GF-D8 (cell line): ENCODE results near the gene OSBPL1A.

Source experiments
- DNase-seq: peaks from one replicate; lab custom pipeline; 2025; lab: John Stamatoyannopoulos, UW

Gene OSBPL1A

DNA sequence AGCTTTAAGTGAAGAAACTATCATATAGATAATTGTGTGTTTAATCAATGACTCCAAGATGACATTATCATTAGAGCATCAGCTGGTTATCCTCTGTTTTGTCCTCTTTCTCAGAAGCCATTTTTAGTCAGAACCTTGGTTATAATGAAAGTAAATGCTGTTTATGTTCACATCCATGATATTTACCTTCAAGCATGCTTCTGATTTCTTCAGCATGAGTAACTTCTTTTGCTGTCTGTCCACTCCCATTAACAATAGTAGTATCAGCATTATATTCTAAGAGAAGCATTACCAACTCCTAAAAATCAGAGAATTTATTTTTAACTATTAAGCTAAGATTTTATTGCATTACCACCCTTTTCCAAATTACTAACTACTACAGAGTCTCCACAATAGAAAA, 56.3 kb downstream of the OSBPL1A start:
- no peak for DNase-seq

DNA sequence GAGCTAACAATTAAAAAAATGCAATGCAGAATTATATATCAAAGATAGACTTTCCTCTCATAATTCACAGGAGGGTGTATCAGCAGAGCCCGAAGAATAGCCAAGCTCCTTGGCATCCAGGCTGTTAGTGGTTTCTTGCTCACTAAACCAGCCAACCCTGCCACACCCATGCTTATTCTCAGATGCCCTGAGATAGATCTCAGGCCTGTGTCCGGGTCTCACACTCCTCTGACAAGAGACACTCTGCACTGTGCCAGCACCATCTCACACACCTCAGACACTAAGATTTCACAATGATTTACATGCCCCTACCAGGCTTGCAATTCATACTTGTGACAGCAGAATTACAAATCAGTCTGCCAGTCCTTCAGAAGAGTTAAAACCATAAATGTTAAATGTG, 64.5 kb downstream of the OSBPL1A start:
- no peak for DNase-seq

DNA sequence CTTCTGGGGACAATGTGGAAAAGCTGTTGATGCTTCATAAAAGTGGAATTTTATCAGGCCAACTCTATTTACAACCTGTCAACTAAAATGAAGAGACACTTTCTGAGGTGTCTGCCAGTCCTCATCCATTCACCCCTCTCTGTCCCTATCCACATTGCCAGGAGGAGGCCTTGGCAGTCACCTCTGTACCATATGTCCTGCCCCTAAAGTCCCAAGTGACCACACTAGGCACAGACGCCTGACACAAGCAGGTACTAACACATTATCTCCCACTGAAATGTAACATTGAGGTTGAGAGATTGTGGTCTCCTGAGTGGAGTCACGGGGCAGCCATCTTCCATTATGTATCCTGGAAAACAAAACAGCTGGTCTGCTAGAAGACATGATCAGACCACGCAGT, 71.4 kb downstream of the OSBPL1A start:
- no peak for DNase-seq

DNA sequence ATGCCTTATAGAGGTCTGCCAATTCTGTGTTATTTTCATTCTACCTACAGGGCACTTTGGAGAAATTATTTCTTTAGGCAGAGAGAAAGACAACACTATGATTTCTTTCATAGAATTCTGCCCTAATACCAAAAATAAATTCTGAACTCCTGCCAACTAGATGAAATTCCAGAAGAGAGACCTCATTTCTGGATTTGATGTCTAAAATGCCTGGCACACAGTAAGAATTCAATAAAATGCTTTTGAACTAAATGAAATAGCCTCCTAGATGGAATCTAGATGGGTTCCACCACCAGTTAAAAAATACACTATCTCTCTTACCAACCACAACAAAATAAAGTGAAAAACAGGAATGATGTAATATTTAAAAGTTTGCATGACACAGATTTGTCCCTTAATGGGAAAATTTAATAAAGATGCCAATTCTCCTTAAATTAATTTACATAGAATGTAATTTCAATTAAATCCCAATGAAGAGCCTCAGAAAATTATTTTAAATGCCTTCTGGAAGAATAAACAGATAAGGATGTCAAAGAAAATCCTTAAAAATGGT, 75.0 kb downstream of the OSBPL1A start:
- no peak for DNase-seq

DNA sequence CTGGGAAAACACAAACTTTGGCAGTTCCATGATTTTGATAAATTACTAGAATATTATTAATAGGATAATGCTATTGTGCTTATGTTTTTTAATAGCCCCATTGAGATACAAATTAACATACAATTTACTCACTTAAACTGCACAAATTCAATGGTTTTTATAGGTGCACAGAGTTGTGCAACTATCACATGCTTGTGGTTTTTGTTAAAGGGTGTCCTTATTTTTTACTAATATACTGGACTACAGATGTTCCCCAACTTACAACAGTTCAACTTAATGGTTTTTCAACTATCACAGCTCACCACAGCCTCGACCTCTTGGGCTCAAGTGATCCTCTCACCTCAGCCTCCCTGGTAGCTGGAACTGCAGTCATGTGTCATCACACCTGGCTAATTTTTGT, 76.6 kb downstream of the OSBPL1A start:
- no peak for DNase-seq

DNA sequence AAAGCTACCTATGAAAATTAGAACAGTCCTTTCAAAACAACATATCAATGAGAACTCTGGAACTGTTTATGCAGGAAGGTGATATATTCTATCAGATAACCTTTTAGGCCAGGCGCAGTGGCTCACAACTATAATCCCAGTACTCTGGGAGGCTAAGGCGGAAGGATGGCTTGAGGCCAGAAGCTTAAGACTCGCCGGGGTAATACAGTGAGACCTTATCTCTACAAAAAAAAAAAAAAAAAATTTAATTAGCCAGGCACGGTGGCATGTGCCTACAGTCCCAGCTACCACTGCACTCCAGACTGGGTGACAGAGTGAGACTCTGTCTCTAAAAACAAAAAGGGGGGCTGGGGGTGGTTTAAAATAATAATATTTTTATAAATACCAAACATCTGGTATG, 77.9 kb downstream of the OSBPL1A start:
- DNase-seq = no peak

DNA sequence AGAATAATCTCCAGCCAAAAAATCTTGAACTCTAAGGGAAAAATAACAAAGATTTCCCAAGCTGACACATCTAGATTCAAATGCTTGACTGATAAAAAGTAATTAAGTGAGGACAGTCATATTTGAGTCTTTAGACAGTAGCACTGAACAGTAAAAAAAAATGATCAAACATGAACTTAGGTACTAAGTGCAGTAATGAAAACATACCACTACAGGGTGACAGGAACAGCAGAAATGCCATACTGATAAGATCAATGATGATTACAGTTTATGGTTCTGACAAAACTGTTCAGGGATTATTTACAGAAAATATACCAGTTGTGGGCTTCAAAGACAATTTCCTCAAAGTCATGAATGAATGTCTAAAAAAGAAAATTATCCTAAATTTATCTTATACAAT, 80.3 kb downstream of the OSBPL1A start:
- no peak for DNase-seq

DNA sequence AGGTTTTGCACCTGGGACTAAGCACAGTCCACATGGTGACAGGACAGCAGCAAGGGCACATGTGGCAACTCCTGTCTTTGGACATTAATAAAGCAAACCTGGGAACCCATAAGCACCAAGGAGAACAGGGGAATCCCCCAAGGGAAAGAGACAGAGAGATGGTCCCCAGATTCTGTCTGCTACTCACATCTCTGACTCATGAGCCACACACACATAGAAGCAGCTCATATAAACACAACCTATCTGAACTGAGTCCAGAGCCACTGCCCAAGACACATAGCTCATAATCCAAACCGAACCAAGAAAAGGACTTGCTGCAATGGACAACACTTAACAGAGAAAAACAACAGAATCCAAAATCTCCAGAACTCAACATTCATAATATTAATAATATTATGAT, 82.5 kb downstream of the OSBPL1A start:
- DNase-seq = no peak

DNA sequence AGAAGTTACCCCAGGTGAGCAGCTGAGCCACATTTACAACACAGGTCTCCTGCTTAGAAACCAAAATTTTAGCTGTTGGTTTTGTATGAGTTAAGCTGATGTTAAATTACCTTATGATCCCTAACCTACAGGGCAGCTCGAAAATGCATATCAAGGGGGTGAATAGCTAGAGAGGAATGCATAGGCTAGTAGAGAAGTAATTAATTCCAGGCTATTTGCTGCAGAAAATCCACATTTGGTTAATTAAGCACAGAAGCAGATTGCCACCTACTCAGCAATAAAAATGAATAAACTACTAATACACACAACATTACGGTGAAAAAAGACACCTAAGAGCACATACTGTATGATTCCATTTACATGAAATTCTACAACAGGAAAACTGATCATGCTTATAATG, 91.4 kb downstream of the OSBPL1A start:
- DNase-seq = no peak

DNA sequence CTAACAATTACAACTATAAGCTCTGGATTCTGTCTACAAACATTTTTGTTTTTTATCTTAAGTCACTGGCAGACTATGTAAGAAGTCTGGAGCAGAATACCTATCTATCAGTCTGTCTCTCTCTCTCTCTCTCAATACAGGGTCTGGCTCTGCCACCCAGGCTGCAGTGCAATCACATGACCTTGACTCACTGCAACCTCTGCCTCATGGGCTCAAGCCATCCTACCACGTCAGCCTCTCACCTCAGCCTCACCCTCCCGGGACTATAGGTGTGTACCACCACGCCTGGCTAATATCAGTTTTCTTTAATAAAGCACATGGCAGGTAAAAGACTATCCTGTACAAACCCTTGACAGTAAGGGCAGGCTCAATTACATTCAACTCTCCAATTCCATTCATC, 96.9 kb downstream of the OSBPL1A start:
- DNase-seq = no peak

DNA sequence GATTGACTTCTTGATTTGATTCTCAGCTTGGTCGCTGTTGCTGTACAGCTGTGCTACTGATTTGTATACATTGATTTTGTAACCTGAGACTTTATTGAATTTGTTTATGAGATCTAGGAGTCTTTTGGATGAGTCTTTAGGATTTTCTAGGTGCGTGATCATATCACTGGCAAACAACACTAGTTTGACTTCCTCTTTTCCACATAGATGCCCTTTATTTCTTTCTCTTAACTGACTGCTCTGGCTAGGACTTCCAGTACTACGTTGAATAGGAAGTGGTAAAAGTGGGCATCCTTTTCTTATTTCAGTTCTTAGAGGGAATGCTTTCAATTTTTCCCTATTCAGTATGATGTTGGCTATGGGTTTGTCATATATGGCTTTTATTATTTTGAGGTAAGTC, 101.3 kb downstream of the OSBPL1A start:
- peak; percentile 33 for DNase-seq

DNA sequence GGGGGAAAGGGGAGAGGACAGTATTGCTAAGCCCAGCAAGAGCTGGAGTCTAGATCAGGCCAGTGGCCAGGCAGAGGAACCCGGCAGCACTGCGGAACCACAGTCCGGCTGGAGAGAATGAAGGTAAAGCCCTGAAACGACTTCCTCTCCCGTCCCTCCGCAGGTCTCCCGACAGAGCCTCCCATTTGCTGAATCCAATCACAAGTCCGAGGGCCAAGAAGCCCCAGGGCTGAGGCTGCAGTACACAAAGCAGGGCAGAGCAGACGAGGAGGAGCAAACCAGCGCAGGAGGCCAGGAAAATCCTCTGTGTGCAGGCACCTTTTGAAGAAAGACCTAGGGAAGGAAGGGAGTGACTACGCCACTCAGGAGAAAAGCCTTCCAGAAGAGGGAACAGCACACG, 104.4 kb downstream of the OSBPL1A start:
- no peak for DNase-seq

DNA sequence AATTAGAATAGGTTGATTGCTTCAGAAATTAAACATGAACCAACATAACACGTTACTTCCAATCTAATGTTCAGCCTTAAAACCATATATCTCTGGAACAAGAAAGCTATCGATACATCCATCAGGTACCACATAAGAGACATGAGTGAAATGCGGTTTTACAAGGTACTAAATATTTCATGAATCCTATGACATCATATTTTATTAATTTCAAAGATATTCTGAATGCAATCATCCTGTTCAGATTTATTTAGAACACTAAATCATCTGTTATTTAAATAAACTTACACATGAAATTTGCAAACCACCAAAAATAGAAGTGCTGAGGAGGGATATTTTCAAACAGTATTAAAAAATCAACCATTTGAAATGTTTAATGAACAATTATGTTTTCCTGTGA, 119.0 kb downstream of the OSBPL1A start:
- no peak for DNase-seq

DNA sequence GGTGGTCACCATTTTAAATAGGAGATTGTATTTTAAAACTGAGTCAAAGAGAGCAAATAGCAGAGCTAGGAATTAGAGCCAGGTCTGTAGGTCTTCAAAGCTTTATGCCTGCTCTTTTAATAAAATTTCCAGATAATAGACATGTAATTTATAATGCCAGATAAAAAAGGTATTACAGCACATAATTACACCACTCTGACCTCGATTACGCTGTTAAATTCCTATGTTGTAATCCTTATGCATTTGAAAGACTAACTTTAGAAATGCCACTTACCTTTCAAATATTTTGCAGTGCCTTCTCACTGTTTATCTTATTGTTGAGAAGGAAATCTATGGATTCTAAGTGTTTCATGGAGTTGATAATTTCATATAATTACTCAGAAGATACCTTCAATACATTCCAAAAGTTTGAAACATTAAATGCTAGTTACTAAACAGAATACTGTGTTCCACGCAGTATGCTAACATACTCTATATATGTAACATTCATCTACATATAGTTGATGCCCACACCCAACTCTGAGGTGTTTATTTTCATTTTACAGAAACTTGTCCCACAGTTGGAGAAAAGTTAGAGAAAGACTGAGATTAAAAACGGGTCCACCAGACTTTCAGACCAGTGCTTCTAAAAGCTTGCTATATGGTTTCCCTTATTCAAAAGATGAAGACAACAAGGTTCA, 120.0 kb downstream of the OSBPL1A start:
- DNase-seq = no peak

DNA sequence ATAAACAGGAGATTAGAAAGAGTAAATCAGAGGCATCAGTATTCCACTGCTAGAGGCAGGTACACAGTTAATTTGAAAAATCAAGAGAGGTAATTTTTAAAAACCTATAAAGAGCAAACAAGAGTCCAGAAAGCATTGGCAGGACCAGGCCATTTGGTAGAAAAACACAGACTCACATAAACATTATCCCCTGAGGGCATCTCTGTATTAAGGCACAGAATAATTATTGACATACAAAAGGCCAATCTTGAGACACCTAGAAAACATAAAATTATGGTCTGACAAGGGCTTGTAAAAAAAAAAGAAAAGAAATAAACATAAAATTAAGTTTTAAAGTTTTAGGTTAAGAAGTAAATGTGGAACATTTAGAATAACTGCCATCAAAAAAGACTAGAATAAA, 120.6 kb downstream of the OSBPL1A start:
- DNase-seq = no peak

DNA sequence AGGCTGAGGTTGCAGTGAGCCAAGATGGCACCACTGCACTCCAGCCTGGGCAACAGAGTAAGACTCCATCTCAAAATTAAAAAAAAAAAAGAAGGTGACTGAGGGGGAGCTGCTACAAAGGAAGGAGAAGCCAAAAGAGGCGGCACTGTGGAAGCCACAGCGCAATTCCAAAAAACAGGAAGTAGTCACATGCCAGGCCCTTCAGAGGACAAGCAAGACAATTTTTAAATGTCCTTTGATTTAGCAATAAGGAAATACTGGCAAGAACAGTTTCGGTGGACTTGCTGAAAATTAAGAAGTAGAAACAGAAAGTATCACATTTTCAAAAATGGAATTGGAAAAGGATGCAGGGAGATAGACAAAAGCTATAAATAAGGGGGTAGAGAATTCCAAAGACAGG, 122.8 kb downstream of the OSBPL1A start:
- DNase-seq = peak; percentile 73

DNA sequence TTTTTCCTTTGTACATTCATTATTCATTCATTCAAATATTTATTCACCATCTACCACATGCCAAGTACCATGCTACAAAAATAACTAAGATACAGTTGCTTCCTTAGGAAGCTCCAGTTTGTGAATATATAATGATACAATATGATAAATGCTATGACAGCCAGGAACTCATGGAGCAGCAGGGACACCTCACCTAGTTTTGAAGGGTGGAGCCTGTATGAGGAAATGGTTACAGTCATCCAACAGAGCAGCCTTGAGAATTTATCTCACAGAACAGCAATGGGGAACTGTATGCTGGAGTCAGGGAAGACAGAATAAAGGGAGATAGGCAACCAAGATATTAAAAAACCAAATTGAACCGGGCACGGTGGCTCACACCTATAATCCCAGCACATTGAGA, 124.0 kb downstream of the OSBPL1A start:
- no peak for DNase-seq

DNA sequence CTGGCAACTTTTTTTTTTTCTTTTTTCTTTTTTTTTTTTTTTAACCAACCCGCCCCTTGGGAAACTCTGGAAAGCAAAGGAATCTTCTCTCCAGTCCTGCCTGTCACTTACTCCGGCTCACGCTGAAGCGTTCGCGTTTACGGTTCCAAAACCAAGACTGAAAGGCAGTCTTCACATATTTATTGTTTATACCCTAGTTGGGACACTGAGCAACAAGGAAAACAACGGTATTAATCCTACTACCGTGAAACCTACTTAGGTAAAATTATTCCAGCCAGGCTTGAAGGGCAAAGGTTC, 125.4 kb downstream of the OSBPL1A start:
- DNase-seq = no peak

DNA sequence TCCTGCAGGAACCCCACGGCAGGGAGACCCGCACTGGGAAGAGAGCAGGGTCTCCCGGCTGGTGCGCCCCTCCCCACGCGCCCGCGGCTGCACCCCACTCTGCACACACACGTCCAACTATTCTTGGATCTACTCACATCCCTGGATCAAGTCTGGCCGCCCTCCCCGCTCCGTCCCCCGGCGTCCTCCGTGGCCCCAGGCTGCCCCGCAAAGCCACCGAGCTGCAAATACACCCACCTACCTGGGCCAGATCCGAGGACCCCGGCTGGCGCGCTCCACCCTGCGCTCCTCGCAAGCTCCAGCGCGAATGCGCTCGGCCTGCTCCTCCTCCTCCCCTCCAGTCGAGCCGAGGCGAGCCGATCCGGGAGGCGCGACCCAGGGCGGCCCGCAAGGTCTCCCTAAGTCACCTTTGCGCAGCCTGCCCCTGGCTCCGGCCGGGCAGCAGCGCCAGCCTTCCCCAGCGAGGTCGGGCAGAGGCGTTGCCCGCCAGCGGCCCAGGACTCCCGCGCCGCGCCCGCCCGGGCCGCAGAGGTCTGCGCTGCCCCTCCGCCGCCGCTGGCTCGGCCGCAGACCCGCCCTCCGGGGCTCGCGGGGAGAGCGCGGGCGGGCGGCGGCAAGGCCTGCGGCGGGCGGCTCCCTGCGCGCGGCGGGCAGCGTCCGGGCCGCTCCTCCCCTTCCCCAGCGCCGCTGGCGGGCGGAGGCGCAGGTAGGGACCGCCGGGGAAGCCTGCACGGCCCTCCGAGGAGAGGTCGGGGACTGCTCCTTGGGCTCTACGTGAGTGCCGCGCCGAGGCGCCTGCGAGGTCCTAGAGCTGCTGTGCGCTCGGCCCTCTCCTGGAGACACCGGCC, 126.0 kb downstream of the OSBPL1A start:
- DNase-seq = no peak

DNA sequence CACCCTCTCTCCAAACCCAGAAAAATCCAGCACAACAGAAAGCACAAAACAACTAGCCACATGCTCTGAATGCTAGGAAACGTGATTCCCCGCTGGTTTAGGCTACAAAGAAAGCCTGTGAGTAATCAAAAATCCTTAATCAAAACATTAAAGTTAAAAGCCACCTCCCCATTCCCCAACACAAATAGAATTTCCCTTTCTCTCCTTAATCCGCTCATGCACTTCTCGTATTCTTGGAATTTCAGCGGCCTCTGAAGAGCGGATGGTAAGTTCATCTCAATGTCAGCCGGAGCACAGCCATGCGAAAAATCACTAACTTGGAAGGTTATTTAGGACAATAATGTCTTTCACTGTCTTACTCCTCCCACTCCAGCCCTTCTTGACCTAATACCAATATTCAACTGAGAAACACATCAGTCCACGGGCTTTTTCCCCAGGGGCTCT, 126.7 kb downstream of the OSBPL1A start:
- DNase-seq = no peak

DNA sequence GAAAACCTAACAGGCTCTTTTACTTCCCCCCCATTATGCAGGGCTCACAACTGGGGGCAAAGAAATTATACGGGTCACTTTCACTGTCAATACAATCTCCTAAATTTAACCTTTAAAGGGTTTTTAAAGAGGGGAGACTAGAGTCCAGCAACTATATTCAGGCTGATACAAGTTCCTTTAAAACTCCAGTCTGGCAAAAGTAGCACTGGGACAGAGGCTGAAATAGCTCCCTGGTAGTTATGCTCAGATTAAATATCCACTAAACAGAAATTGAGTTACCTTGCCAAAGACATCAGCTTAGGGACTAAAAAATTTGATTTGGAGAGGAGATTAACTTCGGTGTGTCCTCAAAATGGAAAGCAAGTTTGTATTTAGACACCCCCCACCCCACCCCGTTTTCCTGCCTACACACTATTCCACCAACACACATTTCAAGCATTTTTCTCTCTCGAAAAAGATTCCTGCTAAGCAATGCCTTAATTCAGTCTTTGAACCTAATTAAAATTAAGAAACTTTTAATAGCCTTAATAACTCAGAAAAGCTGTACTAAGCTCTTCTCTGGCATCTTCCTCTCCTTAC, 127.2 kb downstream of the OSBPL1A start:
- no peak for DNase-seq

DNA sequence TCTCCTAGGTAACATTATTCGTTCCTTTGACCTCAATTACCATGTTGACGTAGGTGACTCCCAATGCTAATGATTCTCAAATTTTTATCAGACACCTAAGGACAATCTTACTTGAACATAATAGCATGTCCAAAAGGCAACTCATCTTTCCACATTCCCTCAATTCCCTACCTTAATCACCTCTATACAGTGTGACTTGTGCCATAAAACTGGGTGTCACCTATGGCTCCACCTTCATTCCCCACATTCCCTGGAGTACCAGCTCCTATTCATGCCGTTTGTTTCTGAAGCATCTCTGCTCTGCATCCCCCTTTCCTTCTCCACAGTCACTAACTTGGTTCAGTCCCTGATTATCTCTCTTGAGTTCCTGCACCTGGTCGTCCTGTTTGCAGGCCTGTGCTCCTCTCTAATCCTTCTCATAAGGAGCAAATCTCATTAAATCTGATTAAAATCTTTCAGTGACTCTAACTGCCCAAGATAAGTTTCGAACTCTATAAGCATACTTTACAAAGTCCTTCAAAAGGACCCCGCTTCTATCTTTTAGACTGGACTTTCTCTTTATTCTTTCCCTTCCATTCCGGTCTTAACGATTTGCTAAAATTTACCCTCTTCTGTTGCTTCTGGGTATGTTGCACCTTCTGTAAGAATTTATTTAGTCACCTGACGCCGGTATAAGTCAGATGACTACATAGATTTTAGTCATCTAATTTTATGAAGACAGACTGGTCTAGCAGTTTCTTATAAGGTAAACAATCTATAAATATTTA, 128.7 kb downstream of the OSBPL1A start:
- no peak for DNase-seq
